ENCODE measurements around the gene LMX1A. TPM values are rescaled to one million over a fixed set of nuclear protein-coding genes. Genes with fewer than 3 reads are reported as not detected.
A peak's percentile ranks its signal among the peaks of the same experiment; 100 is the strongest.

The LMX1A gene
- total and polyA plus RNA-seq, 2 of the 13 experiments (the other 11 are each of a cell fraction or from before 2014, with no cell fraction given), result 0.07 TPM; not detected in 1

- peak; percentile 49; the same call in 1 of the 2 replicates for TF ChIP-seq HDAC2 (CRISPR knock-in tag; IDR thresholded peaks at IDR 0.05)
- TF ChIP-seq DMAP1 (CRISPR knock-in tag; IDR thresholded peaks at IDR 0.05), result no peak
- peak; percentile 81 for TF ChIP-seq SP5 (CRISPR knock-in tag; IDR thresholded peaks at IDR 0.05; ENCODE audit: borderline replicate concordance, low read depth)
- TF ChIP-seq ZBTB49 (CRISPR knock-in tag; IDR thresholded peaks at IDR 0.05; ENCODE audit: borderline replicate concordance), result no peak
- TF ChIP-seq ZNF430 (CRISPR knock-in tag; IDR thresholded peaks at IDR 0.05), result no peak
- TF ChIP-seq ZNF281 (CRISPR knock-in tag; IDR thresholded peaks at IDR 0.05; ENCODE audit: borderline replicate concordance), result no peak
- TF ChIP-seq ZBTB10 (CRISPR knock-in tag; IDR thresholded peaks at IDR 0.05; ENCODE audit: borderline replicate concordance), result no peak
- TF ChIP-seq ZNF292 (CRISPR knock-in tag; IDR thresholded peaks at IDR 0.05; ENCODE audit: borderline replicate concordance, low read depth), result no peak
- TF ChIP-seq ZNF687 (CRISPR knock-in tag; IDR thresholded peaks at IDR 0.05), result no peak
- TF ChIP-seq PTBP1 (IDR thresholded peaks at IDR 0.05; ENCODE audit: low read depth, low read length, poor library complexity, severe bottlenecking), result no peak
These were observed 102.7 kb downstream of the LMX1A start (continued) for GRCh38 chr1:165253818-165254254.
